ENCODE measurements around the gene NME7. TPM values are rescaled to one million over a fixed set of nuclear protein-coding genes. Genes with fewer than 3 reads are reported as not detected.

Gene NME7, protein sequence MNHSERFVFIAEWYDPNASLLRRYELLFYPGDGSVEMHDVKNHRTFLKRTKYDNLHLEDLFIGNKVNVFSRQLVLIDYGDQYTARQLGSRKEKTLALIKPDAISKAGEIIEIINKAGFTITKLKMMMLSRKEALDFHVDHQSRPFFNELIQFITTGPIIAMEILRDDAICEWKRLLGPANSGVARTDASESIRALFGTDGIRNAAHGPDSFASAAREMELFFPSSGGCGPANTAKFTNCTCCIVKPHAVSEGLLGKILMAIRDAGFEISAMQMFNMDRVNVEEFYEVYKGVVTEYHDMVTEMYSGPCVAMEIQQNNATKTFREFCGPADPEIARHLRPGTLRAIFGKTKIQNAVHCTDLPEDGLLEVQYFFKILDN
- 8.5 and 20.8 TPM in 2 replicates for total RNA-seq

DNA sequence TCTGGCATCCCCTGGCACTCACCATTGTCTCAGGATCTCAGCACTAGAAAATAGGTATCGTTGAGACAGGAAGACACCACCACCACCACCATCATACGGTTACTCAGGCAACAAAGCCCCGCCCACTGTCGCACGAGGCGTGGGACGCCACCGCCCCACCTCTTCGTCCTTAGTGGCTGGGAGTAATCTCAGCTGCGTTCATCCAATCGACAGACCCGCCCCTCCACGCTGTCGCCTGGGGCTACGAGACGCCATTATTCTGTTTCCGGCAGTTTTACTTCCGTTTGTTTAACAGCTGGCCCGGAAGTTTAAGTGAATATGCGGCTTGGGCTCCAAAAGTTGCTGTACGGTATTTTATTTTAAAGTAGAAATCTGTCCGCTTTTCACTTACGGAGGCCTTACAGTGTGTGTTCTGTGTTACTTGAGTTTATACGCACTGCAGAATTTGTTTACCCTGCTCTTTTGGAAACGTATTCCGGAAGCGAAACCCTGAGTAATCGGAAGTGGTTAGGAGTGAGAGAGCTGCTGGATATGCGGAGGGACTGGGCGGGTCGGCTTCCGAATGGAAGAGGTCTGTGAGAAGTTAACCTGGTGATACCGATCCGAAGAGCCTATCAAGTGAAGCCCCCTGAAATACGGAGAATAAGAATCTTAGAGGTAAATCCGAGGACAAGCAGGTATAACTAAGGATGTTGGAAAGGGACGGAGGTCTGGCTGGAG is at the start of gene NME7, which contains the start of gene BLZF1:
Gene NME7, minus strand, starts transcription at position 112 of the 720 bp plus-strand sequence. Its CDS starts 87 bp downstream, at position 25.
Gene BLZF1, plus strand, starts transcription at position 510 of the 720 bp plus-strand sequence. CDS start 1,328 bp downstream, outside the sequence.

DNA sequence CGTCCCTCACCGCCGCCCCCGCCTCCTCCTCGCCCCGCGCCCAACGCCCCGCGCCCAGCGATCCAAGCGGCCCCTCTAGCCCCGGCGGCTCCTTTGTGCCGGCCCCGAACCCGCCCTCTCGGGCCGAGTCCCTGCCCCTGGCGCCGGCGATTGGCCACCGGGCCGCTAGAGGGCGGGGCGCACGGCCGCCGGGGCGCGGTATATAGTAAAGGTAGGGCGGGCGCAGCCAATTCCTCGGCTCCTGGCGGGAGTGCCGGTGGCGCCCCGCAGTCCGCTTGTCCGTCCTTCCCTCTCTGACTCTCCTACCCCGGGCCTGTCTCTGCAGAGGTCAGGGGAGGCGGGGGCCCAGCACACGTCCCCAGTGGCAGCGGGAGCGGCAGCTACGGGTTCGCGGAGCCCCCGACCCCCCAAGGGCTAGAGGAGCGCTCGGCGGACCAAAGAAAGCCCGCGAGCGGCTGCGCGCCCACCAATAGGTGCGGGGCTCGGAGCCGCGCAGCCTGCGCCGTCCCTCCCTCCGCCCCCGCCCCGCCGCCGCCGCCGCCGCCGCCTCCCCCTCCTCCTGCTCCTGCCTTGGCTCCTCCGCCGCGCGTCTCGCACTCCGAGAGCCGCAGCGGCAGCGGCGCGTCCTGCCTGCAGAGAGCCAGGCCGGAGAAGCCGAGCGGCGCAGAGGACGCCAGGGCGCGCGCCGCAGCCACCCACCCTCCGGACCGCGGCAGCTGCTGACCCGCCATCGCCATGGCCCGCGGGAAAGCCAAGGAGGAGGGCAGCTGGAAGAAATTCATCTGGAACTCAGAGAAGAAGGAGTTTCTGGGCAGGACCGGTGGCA is 261.3 kb downstream of the NME7 start, which contains the start of gene ATP1B1:
Gene ATP1B1, plus strand, starts transcription at position 596 of the 826 bp plus-strand sequence. Its CDS starts 140 bp downstream, at position 736.

Other genes with a start within 250 kb of the NME7 start
- 19.6 and 24.9 TPM in 2 replicates for gene BLZF1, start 398 bp upstream of the NME7 start, total RNA-seq
- gene CCDC181, start 59.7 kb upstream of the NME7 start, total RNA-seq, result 0.33 TPM in 1 of 2 replicates, not detected in the other
- gene SLC19A2, start 118.1 kb upstream of the NME7 start, total RNA-seq, result 5.6 and 6.6 TPM in 2 replicates
- under 0.01 TPM in 1 of 2 replicates, not detected in the other for gene F5, start 218.7 kb upstream of the NME7 start, total RNA-seq

Measured in vein endothelial cell (primary cell).